GM18858 (cell line): ENCODE data around the gene GOLGA6L6.
"Not testable (repeated sequence)": the region's sequence is repeated elsewhere in the genome, so short reads cannot be mapped to it uniquely, and the experiment has no call there.

Source experiments
- ATAC-seq: cut with Tn5 transposase; IDR thresholded peaks from one replicate; pipeline ENCODE4 v1.9.1; 2021; ENCODE audit not compliant: unreplicated experiment

Gene GOLGA6L6

DNA sequence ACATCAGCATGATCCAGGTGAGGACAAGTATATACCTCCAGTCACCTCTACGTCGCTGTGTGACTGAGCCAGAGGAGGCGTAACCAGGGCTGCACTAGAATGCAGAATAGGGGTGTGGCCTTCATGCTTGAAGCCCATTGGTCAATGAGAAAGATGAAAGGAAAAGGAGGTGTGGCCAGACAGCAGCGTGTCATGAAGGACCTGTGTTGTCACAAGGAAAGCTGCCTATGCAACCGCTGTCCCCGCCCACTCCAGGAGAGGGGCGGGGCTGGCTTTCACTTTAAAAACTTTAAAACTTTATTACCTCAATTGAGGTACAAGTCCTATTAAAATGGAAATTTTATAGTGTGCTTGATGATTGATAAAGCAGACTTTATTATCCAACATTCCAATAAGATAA lies at the start of gene GOLGA6L6:
GOLGA6L6 (minus strand) TSS at position 101 of the 400 bp plus-strand sequence; CDS start at position 10, 91 bp downstream.
- ATAC-seq: not testable (repeated sequence)

GRCh38 chr15:20590069-20590468 lies 48.5 kb upstream of the GOLGA6L6 start:
- not testable (repeated sequence) for ATAC-seq

GRCh38 chr15:20586821-20587220 lies 45.2 kb upstream of the GOLGA6L6 start:
- not testable (repeated sequence) for ATAC-seq

GRCh38 chr15:20582726-20583115 lies 41.1 kb upstream of the GOLGA6L6 start:
- not testable (repeated sequence) for ATAC-seq

GRCh38 chr15:20582109-20582725 lies 40.6 kb upstream of the GOLGA6L6 start:
- not testable (repeated sequence) for ATAC-seq

DNA sequence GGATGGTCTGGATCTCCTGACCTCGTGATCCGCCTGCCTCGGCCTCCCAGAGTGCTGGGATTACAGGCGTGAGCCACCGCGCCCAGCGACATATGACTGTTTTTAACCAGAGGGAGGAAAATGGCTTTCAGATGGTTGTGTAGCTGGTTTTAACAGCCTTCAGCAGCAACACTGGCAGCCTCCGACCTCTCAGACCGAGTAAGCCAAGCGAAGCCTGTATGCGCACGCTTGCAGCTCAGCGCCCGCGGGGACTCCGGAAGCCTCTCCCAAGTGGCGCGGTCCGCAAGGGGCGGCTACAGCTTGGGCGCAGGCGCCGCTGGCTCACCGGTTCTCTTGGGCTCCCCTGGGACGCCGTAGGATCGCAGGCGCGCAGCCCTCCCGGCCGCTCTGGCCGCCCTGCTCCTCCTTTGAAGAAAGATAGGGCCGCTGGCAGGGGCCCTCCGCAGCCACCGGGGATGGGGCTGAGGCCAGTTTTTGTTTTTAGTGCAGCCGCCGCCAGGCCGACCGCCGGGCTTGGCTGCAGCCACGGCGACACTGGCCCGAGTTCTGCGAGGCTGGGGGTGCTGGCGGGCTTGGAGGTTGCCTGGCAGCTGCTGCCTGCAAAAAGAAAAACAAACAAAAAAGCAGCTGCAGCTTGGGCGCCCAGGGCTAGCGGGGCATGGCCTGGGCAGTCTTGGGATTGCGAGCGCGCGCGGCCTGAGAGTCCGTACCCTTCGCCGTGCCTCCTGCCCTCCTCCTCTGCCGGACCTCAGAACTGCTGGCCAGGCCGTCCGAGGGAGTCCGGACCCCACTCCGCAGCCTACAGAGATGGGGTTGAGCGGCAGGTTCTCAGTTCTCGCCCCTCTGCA lies 39.9 kb upstream of the GOLGA6L6 start:
- ATAC-seq: not testable (repeated sequence)

- not testable (repeated sequence) for ATAC-seq
Observed at GRCh38 chr15:20579662-20580061, 38.1 kb upstream of the GOLGA6L6 start.

DNA sequence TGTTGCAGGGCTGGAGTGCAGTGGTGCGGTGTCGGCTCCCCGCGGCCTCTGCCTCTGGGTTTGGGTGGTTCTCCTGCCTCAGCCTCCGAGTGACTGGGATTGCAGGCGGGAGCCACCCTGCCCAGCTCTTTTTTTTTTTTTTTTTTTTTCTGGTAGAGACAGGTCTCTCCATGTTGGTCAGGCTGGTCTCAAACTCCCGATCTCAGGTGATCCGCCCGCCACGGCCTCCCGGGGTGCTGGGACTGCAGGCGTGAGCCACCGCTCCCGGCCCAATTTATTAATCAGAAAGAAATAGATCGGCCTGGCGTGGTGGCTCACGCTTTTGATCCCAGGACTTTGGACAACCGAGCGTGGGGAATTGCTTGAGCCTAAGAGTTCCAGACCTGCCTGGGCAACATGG lies 9.7 kb upstream of the GOLGA6L6 start:
- ATAC-seq: not testable (repeated sequence)

DNA sequence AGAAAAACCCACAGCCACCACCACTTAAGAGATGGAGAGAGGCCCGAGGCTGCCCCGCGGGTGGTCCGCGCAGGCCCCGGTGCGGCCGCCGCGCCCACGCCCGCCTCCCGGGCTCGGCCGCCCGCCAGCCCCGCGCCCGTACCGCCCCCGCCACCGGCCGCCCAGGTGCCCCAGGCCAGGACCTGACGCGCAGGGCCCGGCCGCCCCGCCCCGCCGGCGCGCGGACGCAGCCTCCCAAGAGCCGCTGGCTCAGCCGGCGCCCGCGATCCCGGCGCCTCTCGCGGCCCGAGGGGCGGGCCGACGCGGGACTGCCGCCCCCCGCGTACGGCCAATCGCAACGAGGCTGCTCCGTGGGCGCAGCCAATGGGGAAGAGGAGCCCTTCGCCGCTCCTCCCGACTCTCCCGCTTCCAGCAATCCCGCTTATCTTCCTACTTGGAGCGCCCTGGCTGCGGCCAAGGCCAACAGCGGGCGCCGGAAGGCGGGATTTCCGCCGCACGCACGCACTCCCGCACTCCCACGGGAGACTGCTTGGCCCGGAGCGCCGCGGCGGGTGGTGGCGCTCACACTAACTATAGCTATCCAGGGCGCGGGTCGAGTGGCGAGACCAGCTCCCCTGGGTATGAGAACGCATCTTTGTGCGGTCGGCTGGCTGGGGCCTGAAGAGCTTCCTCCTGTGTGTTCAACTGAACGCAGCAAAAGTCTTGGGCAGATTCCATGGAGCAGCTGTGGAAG lies 35.5 kb downstream of the GOLGA6L6 start:
- ATAC-seq: not testable (repeated sequence)

GRCh38 chr15:20502839-20503238 lies 38.8 kb downstream of the GOLGA6L6 start:
- ATAC-seq: not testable (repeated sequence)

- not testable (repeated sequence) for ATAC-seq
Observed at GRCh38 chr15:20501512-20502222, 39.9 kb downstream of the GOLGA6L6 start.

DNA sequence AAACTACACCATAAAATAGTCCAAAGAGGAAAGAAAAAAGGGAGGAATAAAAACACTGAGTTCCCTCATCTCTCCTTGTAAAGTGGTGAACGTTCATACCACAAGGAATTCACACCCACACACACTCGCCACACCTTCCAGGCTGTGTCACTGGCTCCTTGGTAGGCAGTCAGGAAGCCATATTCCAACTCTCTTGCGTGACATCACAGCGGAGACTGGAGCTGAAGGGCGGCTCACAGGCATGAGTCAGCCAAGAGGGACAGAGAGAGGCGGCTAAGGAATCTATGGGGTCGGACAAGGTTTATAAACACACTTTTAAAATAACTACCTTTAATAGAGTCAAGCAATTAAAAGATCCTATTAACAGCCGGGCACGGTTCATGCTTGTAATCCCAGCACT lies 43.8 kb downstream of the GOLGA6L6 start:
- ATAC-seq: not testable (repeated sequence)

DNA sequence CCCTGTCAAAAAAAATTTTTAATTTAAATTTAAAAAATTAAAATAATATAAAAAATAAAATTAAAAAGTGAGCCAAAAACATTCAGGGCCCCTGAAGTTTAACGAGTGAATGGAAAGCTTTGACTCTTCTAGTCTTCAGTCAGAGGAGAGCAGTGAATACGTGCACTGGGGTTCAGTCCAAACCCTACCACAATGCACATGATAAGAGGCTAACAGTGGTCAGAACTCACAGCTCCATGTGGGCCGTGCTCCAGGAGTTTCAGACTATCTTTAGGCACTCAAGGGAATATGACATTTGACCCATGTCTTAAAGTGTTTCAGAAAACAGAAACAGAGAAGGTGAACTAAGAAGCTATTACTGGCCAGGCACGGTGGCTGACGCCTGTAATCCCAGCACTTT lies 48.6 kb downstream of the GOLGA6L6 start:
- ATAC-seq: not testable (repeated sequence)

- not testable (repeated sequence) for ATAC-seq
Observed at GRCh38 chr15:20492598-20492997, 49.0 kb downstream of the GOLGA6L6 start.

GRCh38 chr15:20489320-20489719 lies 52.3 kb downstream of the GOLGA6L6 start:
- ATAC-seq: not testable (repeated sequence)
